ENCODE data around the gene CUL2.

Gene CUL2

GRCh38 chr10:35090162-35090954, at the start of gene CUL2:
TSS of gene CUL2 (minus strand) at chr10:35090341. CDS start at chr10:35071317, 19,024 bp downstream.
- no peak for TF ChIP-seq CTCF (IDR thresholded peaks at IDR 0.05)
- H3K27me3 ChIP-seq, result no peaks in the 10 kb centered on the region
- peak within 1 kb of the TSS; percentile 91 to 92 for H3K27ac ChIP-seq
- peaks cover 4 to 43% (median 27%) of the 10 kb centered on the region in 4 donors for H3K4me1 ChIP-seq
- no peaks in the 10 kb centered on the region for H3K9me3 ChIP-seq
- intact Hi-C loops (cut with DNase I; ENCODE audit: low total_unique reads), result no loop called here
- no peaks in the 10 kb centered on the region for H3K36me3 ChIP-seq
- H3K4me3 ChIP-seq, result peak within 1 kb of the TSS; percentile 96 to 97
- DNase-seq, result peak; percentile 89 to 96

GRCh38 chr10:35136263-35136815, 46.2 kb upstream of the CUL2 start:
- no peak for TF ChIP-seq CTCF (IDR thresholded peaks at IDR 0.05)
- Histone ChIP-seq H3K4me3 (no peak overlapping the region), H3K27ac (no peak overlapping the region), H3K27me3 (no peaks in the 10 kb centered on the region), H3K4me1 (peaks cover 0 to 6% (median 0%) of the 10 kb centered on the region in 4 donors), H3K36me3 (no peaks in the 10 kb centered on the region), H3K9me3 (no peaks in the 10 kb centered on the region)
- DNase-seq, result no peak
- intact Hi-C loops (cut with DNase I; ENCODE audit: low total_unique reads), result no loop called here

- no peaks in the 10 kb centered on the region for H3K9me3 ChIP-seq
- no peaks in the 10 kb centered on the region for H3K27me3 ChIP-seq
- intact Hi-C loops (cut with DNase I; ENCODE audit: low total_unique reads), result no loop called here
- H3K4me1 ChIP-seq, result peaks cover 0 to 11% (median 0%) of the 10 kb centered on the region in 4 donors
- no peak for DNase-seq
- H3K36me3 ChIP-seq, result no peaks in the 10 kb centered on the region
- H3K27ac ChIP-seq, result no peak overlapping the region
- TF ChIP-seq CTCF (IDR thresholded peaks at IDR 0.05), result no peak
- H3K4me3 ChIP-seq, result no peak overlapping the region
These were observed 45.7 kb upstream of the CUL2 start for GRCh38 chr10:35135861-35136260.

- Histone ChIP-seq H3K9me3 (no peaks in the 10 kb centered on the region), H3K27ac (no peak overlapping the region), H3K4me1 (peaks cover 0 to 34% (median 2%) of the 10 kb centered on the region in 4 donors), H3K36me3 (no peaks in the 10 kb centered on the region), H3K4me3 (no peak overlapping the region), H3K27me3 (no peaks in the 10 kb centered on the region)
- intact Hi-C loops (cut with DNase I; ENCODE audit: low total_unique reads), result no loop called here
- DNase-seq, result no peak
- no peak for TF ChIP-seq CTCF (IDR thresholded peaks at IDR 0.05)
These were observed 43.4 kb upstream of the CUL2 start for GRCh38 chr10:35133586-35133985.

- no peaks in the 10 kb centered on the region for H3K36me3 ChIP-seq
- H3K4me1 ChIP-seq, result peaks cover 0 to 42% (median 7%) of the 10 kb centered on the region in 4 donors
- H3K27me3 ChIP-seq, result no peaks in the 10 kb centered on the region
- DNase-seq, result no peak
- intact Hi-C loops (cut with DNase I; ENCODE audit: low total_unique reads), result no loop called here
- H3K4me3 ChIP-seq, result no peak overlapping the region
- no peaks in the 10 kb centered on the region for H3K9me3 ChIP-seq
- H3K27ac ChIP-seq, result no peak overlapping the region
- no peak for TF ChIP-seq CTCF (IDR thresholded peaks at IDR 0.05)
These were observed 42.6 kb upstream of the CUL2 start for GRCh38 chr10:35132727-35133126.

Data from tibial artery (tissue), 4 donors.